GM18867 (cell line): ENCODE results near the gene APOL2.
"Not testable (repeated sequence)": the region's sequence is repeated elsewhere in the genome, so short reads cannot be mapped to it uniquely, and the experiment has no call there.

Experiments
- ATAC-seq: cut with Tn5 transposase; IDR thresholded peaks from one replicate; pipeline ENCODE4 v1.9.1; 2021; ENCODE audit warnings: mild to moderate bottlenecking, moderate library complexity; ENCODE audit not compliant: unreplicated experiment

APOL2 gene

GRCh38 chr22:36263216-36263673, 23.9 kb upstream of the APOL2 start:
- not testable (repeated sequence) for ATAC-seq

GRCh38 chr22:36262307-36262706, 23.0 kb upstream of the APOL2 start:
- not testable (repeated sequence) for ATAC-seq

GRCh38 chr22:36261675-36262074, 22.3 kb upstream of the APOL2 start:
- ATAC-seq, result not testable (repeated sequence)

GRCh38 chr22:36259615-36260300, 20.4 kb upstream of the APOL2 start:
- ATAC-seq, result no peak

DNA sequence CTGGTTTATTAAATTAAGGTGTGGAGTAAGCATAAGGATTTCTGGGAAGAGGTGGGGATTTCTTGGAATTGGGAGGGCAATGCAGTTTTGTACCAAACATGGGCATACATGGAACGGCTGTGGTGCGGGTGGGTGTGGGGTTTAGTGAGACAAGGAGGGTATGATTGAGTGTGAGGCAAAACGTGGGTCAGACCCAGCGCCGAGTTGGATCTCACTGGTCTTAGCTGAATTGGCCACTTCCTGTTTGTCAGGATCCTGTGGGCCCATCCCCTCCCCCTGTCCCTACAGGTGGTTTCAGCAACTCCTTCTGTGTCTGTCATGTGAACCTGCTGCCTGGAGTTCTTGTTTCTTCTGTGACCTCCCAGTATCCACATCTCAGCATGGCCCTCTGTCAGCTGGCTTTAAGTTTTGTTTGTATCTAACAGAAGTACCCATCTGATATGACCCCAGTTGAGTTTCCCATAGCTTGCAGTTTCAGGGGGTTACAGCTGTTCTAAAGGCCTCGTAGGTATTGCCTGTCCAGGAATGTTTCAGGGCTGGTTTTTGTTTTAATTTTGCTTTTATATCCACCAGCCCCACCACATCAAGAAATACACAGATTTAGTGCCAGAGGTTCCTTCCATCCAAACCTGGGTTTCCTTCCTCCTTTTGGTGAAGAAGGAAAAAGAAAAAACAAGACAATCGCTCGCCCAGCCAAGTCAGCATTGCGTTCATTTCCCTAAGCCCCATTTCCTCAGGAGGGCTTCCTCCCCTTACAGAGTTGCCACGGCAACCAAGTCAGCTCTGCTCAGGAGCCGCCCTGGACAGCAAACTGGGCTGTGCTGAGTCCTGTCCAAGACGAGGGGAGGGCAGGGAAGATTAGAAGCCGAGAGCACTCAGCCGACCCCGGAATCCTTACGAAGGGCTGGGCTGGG, 19.6 kb upstream of the APOL2 start:
- no peak for ATAC-seq

GRCh38 chr22:36257948-36258670, 18.8 kb upstream of the APOL2 start:
- no peak for ATAC-seq

- no peak for ATAC-seq
Measured at GRCh38 chr22:36257308-36257707, 18.0 kb upstream of the APOL2 start.

DNA sequence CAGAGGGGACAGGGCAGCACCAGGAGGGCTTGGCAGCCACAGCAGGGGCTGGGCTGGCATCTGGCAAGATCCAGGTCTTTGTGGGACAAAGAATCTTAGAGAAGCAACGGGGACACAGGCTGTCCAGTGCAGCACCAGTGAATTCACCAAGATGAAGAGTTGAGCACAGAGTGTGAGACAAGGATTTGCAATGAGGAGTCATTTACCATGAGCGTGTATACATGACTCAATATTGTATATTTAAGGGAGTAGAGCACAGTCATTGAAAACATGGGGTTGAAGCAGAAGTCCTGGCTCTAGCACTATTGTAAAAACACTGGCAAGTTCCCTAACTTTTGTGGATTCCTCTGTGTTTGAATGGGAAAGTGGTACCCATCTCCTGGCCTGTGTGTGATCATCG, 17.2 kb upstream of the APOL2 start:
- ATAC-seq, result no peak

- not testable (repeated sequence) for ATAC-seq
Measured at GRCh38 chr22:36255572-36255971, 16.2 kb upstream of the APOL2 start.

DNA sequence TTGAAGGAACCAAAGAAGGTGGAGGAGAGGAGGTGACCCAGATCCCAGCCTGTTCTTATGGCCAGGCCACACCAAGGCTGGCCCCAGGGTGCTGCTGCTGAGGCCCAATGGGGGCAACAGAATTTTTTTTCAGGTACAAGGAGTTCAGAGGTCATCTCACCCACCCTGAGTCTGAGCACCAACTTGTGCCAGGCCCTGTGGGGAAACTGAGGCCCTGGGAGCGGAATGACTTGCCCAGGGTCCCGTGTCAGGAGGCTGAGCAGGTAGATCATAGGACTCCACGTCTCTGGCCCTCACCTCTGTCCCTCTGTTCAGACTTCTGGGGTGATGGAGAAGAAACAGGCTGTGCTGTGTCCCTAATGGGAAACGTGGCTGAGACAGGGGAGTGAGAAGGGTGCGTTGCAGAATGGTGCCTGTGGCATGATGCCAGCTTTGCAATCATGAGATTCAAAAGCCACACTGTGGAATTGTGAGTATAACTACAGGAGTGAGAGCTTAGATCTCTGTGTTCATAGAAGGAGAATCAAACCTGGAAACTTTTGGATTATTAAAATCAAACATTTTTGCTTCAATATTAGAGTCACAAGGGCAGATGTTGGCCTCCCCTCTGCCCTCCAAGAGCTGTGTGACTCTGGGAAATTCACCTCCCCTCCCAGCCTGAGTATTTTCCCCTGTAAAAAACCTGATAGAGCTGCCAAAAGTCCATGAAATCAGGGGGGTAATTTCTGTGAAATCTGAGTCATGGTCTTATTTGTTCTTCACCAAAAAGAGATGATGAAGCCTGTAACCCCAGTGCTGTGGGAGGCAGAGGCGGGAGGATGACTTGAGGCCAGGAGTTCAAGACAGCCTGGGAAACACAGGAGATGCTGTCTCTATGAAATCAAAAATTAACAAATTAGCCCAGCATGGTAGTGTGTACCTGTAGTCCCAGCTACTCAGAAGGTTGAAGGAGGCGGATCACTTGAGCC, 14.5 kb upstream of the APOL2 start:
- ATAC-seq, result no peak

DNA sequence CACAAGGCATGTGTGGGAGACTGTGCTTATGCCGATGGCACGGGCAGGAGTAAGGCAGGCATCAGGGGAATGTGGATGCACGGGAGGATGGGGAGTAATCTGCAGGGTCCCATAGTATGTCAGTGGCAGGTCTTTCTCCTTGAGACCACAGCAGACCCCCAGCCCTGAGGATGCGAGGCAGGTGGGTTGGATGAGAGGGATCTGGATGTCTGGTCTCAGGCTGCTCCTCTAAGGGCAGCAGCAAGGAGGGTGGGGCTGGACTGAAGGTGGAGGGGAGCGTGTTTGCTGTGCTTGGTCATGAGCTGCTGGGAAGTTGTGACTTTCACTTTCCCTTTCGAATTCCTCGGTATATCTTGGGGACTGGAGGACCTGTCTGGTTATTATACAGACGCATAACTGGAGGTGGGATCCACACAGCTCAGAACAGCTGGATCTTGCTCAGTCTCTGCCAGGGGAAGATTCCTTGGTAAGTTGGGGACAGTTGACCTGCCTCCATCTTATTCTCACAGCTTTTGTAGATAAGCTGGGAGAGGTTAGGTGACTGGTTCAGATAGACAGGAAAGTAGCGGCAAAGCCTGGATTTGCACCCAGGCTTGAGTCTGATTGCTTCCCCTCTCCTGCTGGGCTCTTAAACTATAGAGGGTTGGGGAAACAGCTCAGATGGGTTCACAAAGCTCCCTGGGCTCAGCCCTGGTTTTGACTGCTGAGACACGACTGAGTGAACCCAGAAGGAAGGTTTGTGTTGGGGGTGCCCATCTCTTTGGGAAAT, 13.6 kb upstream of the APOL2 start, which contains the start of gene APOL1:
Gene APOL1, plus strand, starts transcription at position 380 of the 769 bp plus-strand sequence. CDS start 1,823 bp downstream, outside the sequence.
- no peak for ATAC-seq

DNA sequence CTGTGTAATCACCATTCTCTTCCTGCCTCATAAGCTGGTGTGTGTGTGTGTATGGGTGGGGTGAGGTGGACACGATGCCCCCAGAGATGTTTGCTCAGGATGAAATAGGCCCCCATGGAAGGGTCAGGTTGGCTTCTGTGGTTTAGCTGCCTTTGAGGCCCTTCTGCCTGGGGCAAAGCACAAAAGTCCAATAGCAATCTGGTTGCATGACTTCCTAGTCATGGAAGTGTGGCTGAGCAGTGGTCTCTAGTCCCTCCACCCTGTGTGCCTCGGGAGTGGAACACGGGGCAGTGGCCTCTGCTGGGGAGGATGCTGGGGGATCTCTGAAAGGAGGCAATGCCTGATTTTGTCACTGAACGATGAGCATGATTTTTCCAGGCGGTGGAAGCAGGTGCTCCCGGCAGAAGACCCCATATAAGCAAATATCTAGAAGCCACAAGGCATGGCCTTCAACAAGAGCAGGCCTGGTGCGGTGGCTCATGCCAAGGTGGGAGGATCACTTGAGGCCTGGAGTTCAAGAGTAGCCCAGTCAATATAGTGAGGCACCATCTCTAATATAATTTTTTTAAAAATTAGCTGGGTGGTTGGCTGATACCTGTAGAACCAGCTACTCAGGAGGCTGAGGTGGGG, 12.8 kb upstream of the APOL2 start:
- not testable (repeated sequence) for ATAC-seq

DNA sequence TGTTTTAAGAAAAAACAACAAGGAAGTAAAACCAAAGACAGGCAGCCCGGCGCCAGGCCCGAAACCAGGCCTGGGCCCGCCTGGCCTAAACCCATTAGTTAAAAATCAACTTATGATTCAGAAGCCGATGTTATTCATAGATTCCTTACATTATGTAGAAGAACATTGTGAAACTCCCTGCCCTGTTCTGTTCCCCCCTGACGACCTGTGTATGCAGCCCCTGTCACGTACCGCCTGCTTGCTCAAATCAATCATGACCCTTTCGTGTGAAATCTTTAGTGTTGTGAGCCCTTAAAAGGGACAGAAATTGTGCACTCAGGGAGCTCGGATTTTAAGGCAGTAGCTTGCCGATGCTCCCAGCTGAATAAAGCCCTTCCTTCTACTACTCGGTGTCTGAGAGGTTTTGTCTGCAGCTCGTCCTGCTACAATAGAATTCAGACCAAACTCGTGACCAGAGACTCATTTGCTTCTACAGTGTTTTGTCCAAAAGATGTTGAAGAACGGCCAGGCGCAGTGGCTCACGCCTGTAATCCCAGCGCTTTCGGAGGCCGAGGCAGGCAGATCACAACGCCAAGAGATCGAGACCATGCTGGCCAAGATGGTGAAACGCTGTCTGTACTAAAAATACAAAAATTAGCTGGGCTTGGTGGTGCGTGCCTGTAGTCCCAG, 11.1 kb upstream of the APOL2 start:
- not testable (repeated sequence) for ATAC-seq

- no peak for ATAC-seq
Measured at GRCh38 chr22:36249160-36249559, 9.8 kb upstream of the APOL2 start.

- no peak for ATAC-seq
Measured at GRCh38 chr22:36247955-36248354, 8.6 kb upstream of the APOL2 start.

GRCh38 chr22:36246718-36247117, 7.4 kb upstream of the APOL2 start:
- ATAC-seq, result no peak

DNA sequence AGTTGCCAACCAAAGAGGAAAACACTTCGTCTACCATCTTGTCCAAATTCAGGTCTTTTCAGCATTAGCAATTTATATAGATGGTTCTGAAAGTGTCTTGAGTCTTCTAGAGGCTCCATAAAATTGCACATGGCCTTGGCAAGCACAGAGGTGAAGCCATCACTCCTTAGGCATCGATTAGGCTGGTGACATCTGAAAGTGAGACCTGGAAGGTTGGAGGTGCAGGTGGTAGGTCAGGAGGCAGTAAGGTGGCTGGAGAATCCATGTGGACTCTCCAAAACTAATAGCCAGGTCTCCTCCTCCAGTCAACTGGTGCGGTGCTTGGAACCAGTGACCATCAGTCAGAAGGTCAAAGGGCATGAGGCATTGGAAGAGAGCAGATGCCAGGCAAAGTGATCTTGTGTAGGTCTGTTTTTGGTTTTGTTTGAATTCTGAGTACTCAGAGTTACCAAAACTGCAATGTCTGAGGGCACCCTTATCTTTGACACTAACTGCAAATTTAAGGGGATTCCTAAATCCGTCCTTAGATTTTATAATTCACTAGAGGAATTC, 6.6 kb upstream of the APOL2 start:
- ATAC-seq, result no peak
